HG03039 (cell line): ENCODE results near the gene THBS1.
A peak's percentile ranks its signal among the peaks of the same experiment; 100 is the strongest.

Experiments used
- ATAC-seq: cut with Tn5 transposase; IDR thresholded peaks from one replicate; pipeline ENCODE4 v1.9.1; 2021; ENCODE audit warnings: mild to moderate bottlenecking, moderate library complexity; ENCODE audit not compliant: unreplicated experiment

Gene THBS1

GRCh38 chr15:39598958-39599845 lies 18.3 kb downstream of the THBS1 start:
- no peak for ATAC-seq

DNA sequence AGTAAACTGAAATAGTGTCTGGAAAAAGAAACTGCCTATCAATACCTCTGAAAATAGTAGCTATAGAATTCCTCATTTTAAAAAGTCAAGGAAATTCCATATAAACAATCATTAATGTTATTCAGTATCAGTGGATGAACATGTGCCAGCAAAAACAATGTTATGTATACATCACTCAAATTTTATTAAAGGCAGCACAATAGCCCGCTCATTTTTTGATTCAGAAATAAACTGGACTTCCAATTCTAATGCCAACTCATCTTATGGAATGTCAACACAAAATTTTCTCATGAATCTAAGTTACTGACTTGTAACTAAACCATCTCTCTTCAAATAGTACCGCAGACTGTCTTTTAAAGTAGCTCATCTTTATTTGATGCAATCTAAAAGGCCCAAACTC lies 19.0 kb downstream of the THBS1 start:
- no peak for ATAC-seq

DNA sequence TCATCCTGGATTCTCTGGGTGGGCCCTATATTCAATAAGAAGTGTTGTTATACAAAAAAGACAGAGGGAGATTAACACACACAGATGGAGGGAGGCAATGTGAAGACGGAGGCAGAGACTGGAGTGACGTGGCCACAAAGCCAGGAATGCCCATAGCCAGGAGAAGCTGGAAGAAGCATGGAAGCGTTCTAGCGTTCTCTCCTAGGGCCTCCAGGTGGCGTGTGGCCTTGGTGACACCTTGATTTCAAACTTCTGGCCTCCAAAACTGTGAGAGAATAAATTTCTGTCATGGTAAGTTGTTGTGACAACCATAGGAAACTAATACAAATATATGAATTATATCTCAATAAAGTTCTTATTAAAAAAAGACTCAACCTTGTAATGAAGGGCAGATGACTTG lies 21.3 kb downstream of the THBS1 start:
- ATAC-seq = no peak

DNA sequence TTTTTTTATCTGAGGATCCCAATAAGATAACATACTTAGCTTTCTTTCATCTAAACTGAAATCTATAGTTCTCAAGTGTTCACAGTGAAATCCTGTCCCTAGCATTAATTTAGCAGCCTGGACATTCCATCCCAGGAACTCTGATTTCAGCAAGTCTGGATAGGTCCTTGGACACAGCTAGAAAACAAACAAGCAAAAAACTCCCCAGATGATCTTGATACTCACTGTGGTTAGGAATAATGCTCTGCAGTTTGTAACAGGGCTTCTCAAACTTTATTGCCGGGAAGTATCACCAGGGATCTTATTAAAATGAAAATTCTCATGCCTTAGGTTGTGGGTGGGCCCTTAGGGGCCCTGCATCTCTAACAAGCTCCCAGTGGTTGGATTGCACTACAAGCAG lies 24.3 kb downstream of the THBS1 start:
- no peak for ATAC-seq

DNA sequence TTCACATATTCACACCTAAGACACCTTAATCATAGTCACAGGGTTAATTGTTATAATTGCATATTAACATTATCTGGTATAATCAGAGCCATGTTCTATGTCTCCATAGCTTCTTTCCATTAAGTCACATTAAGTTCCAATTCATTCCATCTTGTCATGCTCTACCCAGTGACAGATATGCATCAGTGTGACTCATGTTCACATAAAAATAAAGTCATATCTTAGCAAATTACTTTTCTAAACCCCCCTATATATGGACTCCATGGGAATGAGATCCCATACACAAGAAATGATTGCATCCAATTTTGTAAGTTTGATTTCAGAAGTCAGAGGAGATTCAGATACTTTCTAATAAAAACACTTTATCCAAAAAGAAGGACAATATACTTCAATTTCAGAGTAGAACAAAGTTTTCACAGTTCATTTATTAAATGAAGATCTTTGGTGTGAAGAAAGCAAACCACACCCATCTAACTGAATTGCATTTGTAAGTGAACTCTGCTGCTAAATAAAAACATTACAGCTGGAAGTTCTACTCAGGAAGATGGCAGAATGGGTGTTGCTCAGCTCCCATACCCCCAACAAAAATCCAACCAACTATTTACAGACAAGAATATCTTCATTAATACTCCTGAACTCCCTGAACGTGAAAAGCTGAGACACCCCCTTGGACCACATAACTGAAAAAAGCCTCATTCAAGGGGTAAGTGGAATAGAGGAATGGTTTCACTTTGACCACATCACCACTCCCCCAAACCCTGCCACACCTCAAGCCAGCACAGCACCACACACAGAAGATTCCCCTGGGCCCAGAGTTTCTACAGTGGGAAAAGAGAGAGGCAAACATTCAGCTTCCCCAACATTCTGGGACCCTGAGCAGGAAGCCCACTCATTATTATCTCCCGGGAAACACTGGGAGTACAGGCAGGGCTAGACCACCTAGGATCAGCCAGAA lies 27.6 kb downstream of the THBS1 start:
- ATAC-seq = no peak

GRCh38 chr15:39609166-39609916 lies 28.5 kb downstream of the THBS1 start:
- ATAC-seq = no peak

GRCh38 chr15:39610665-39611064 lies 29.8 kb downstream of the THBS1 start:
- no peak for ATAC-seq

GRCh38 chr15:39613271-39613670 lies 32.4 kb downstream of the THBS1 start:
- no peak for ATAC-seq

DNA sequence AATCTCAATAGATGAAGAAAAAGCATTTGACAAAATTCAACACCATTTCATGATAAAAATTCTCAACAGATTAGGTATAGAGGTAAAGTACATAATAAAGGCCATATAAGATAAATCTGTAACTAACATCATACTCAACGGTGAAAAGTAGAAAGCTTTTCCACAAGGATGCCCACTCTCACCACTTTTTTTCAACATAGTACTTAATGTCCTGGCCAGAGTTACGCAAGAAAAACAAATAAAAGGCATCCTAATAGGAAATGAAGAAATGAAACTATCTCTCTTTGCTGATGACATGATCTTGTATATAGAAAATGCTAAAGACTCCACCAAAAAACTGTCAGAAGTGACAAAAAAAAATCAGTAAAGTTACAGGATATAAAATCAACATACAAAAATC lies 33.0 kb downstream of the THBS1 start:
- no peak for ATAC-seq

- no peak for ATAC-seq
Measured at GRCh38 chr15:39616731-39617455, 36.0 kb downstream of the THBS1 start.

GRCh38 chr15:39618063-39618823 lies 37.4 kb downstream of the THBS1 start:
- no peak for ATAC-seq

GRCh38 chr15:39621210-39621609 lies 40.3 kb downstream of the THBS1 start:
- ATAC-seq = no peak

DNA sequence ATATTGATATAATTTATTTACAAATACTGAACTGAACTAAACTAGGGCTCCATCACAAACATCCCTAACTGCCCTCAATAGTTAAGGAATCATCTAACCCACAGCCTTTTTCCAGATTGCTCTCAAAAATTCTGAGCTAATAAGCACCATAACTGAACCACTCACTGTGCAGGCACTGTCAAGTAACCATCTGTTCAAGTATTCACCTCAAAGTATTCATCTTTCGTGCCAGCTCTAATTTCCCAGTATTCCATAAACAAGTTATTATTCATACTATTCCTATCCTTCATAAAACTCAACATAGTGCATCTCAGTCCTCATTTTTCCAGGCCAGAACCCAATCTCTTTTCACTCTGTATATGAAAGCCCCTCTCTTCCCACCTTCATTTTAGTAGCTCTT lies 41.1 kb downstream of the THBS1 start:
- no peak for ATAC-seq

DNA sequence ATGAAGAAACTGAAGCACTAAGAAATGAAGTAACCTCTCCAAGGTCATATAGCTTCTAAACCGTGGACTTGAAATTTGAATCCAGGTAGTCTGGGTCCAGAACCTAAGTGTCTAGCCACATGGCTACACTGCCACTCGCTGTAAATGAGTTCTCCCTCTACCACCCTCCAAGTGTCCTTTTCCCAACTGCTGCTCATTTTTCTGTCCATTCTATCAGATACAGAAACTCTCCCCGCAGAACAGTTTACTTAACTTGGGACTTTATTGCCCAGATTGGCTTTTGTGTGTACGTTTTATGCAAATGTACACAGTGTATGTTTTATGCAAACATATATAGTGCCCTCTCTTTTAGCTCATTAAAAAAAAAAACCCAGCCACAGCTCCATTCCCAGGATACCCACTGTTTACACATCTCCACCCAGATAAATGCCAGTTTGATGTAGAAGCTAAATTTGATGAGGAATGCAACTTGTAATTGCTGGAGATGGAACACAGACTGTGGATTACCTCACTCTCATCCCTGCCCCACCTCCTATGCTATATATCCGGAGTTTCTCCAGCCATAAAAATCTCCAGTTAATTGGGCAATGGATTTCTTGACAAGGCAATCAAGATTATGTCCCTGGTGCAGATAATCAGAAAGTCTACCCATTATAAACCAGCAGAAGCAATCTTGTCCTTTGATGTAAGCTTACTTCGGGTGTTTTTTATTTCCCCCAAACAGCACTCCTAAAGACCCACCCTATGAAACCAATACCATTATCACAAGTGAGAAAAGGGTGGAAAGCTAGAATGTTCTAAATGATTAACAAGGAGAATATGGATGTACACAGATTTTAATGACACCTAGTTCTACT lies 42.0 kb downstream of the THBS1 start:
- no peak for ATAC-seq

GRCh38 chr15:39623529-39623931 lies 42.7 kb downstream of the THBS1 start:
- peak; percentile 74 for ATAC-seq

DNA sequence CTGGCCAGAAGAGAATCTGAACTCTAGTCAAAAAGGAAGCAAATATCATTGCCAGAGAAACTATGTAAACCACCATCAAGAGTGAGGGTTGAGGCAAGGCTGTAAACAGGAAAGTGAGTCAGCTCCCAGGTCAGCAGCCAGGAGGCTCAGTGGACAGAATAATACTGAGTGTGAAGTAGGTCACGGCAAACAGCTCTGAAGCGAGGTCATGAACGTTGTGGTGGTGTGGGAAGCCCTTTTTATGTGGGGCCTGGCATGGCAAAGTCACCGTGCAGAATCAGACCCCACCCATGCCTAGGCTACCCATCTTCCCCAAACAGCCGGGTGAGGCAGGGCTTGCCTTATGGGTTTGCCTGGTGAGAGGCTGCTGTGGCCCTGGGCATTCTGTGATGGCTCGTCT lies 43.9 kb downstream of the THBS1 start:
- no peak for ATAC-seq

- ATAC-seq = no peak
Measured at GRCh38 chr15:39625451-39625850, 44.6 kb downstream of the THBS1 start.

DNA sequence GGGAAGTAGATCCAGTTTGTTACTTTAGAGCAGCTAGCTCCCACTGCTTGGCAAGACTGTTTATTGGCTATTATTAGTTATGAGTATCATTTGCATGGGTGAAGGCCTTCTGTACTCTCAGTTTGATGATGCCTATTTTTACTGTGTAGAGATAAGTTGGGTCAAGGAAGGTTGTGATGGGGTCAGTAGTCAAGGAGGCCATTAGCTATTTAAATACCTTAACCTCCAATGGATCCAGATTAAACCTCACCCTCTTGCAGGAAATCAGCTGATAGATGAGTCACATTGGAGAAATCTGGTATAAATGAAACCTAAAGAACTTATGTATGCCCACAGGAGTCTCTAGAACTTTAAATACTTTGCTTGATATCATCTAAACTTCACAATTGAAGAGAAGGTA lies 45.0 kb downstream of the THBS1 start:
- ATAC-seq = no peak
